ELR (cell line): Measurements from ENCODE around the gene MOB2.
A peak's percentile ranks its signal among the peaks of the same experiment; 100 is the strongest.

ENCODE experiments used
- DNase-seq: peaks from one replicate; pipeline ENCODE4 v3.0.0-alpha.2; 2015; ENCODE audit warnings: low read depth

The MOB2 gene

GRCh38 chr11:1486054-1486825 lies at the start of gene MOB2:
Gene MOB2, minus strand, starts transcription at chr11:1486779. Its CDS starts 223 bp downstream, at chr11:1486556.
- no peak for DNase-seq

GRCh38 chr11:1534682-1535081 lies 48.1 kb upstream of the MOB2 start:
- DNase-seq = peak; percentile 52

GRCh38 chr11:1534171-1534570 lies 47.6 kb upstream of the MOB2 start:
- no peak for DNase-seq

- no peak for DNase-seq
Observed at GRCh38 chr11:1533342-1533725, 46.8 kb upstream of the MOB2 start.

- DNase-seq = peak; percentile 80
Observed at GRCh38 chr11:1532606-1533341, 46.2 kb upstream of the MOB2 start.

- DNase-seq = peak; percentile 59
Observed at GRCh38 chr11:1532014-1532586, 45.5 kb upstream of the MOB2 start.

- DNase-seq = peak; percentile 15
Observed at GRCh38 chr11:1531449-1532013, 45.0 kb upstream of the MOB2 start.

- no peak for DNase-seq
Observed at GRCh38 chr11:1530686-1531448, 44.3 kb upstream of the MOB2 start.

- no peak for DNase-seq
Observed at GRCh38 chr11:1529774-1530173, 43.2 kb upstream of the MOB2 start.

- no peak for DNase-seq
Observed at GRCh38 chr11:1529286-1529685, 42.7 kb upstream of the MOB2 start.

GRCh38 chr11:1528710-1529109 lies 42.1 kb upstream of the MOB2 start:
- DNase-seq = no peak

GRCh38 chr11:1526785-1527184 lies 40.2 kb upstream of the MOB2 start:
- DNase-seq = no peak

- DNase-seq = no peak
Observed at GRCh38 chr11:1523779-1524178, 37.2 kb upstream of the MOB2 start.

- DNase-seq = no peak
Observed at GRCh38 chr11:1523077-1523476, 36.5 kb upstream of the MOB2 start.

GRCh38 chr11:1522081-1522424 lies 35.5 kb upstream of the MOB2 start:
- DNase-seq = no peak

GRCh38 chr11:1521382-1522080 lies 35.0 kb upstream of the MOB2 start:
- DNase-seq = no peak

- DNase-seq = no peak
Observed at GRCh38 chr11:1520663-1521267, 34.2 kb upstream of the MOB2 start.

- DNase-seq = no peak
Observed at GRCh38 chr11:1520209-1520662, 33.7 kb upstream of the MOB2 start.

- DNase-seq = no peak
Observed at GRCh38 chr11:1519028-1520010, 32.7 kb upstream of the MOB2 start.

- no peak for DNase-seq
Observed at GRCh38 chr11:1518301-1518700, 31.7 kb upstream of the MOB2 start.
